BLaER1 treated with 17β-estradiol and CSF1 and Interleukin-3, amounts not matched to agents 10 nM and 100 nM (cell line): ENCODE data around the gene GJC2.
A peak's percentile ranks its signal among the peaks of the same experiment; 100 is the strongest.

Experiments
- H3K27ac ChIP-seq, 11 experiments: shearing (Covaris generic); formaldehyde crosslinking; 2 replicates each; pipeline ENCODE4 v1.8.1; 2022
- H3K27me3 ChIP-seq, 11 experiments: shearing (Covaris generic); formaldehyde crosslinking; 2 replicates each; pipeline ENCODE4 v1.8.1; 2022
- H3K36me3 ChIP-seq, 11 experiments: shearing (Covaris generic); formaldehyde crosslinking; 2 replicates each; pipeline ENCODE4 v1.8.1; 2022
- H3K4me1 ChIP-seq, 10 experiments: shearing (Covaris generic); formaldehyde crosslinking; 2 replicates each; pipeline ENCODE4 v1.8.1; 2022
- H3K4me2 ChIP-seq, 11 experiments: shearing (Covaris generic); formaldehyde crosslinking; 2 replicates each; pipeline ENCODE4 v1.8.1; 2022
- H3K4me3 ChIP-seq, 10 experiments: shearing (Covaris generic); formaldehyde crosslinking; 2 replicates each; pipeline ENCODE4 v1.8.1; 2022
- H3K9ac ChIP-seq, 11 experiments: shearing (Covaris generic); formaldehyde crosslinking; 2 replicates each; pipeline ENCODE4 v1.8.1; 2022
- H3K9me3 ChIP-seq, 11 experiments: shearing (Covaris generic); formaldehyde crosslinking; replicated peaks in 1 of 11; 2 replicates each; pipeline ENCODE4 v1.8.1; 2022
- H4K20me1 ChIP-seq, 11 experiments: shearing (Covaris generic); formaldehyde crosslinking; 2 replicates each; pipeline ENCODE4 v1.8.1; 2022
- Cebpa-rat ChIP-seq, 11 experiments: shearing (Covaris generic); IDR thresholded peaks; 2 replicates each; pipeline ENCODE4 v1.8.1; 2022

The GJC2 gene

DNA sequence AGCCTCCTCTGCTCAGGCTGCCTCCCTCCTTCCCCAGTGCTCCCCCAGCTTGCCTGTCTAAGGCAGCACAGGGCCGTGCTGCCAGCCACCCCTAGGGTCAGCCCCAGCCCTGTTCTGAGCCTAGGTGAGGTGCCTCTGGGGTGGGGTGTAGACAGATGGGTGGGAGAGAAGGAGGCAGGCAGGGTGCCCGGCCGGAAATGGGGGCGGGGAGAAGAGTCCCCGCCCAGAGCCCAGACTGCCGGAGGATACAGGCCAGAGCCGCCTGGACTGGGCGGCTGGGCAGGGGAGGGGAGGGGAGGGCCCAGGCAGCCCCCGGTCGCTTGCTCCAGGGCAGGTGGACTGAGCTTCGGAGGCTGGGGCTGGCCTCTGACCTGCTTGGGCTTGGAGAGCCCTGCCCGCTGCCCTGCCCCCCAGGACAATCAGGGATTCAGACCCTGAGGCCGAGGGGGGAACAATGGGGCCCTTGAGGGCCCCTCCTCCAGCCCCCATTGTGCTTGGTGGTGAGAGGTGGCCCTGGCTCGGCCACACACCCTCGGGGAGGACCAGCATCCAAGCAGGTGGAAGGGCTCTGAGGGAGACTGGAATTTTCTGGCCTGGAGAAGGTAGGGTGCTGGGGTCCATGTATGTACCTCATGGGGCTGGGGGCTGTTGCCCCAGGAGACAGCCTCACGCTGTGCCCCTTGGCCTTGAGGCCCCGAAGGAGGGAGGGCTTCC lies at the start of gene GJC2:
Gene GJC2 (plus strand): TSS at position 525 of the 714 bp plus-strand sequence. CDS start 7,829 bp downstream, outside the sequence.
- Histone ChIP-seq H3K27ac (peak within 1 kb of the TSS in 10 of 11 experiments; percentile 21 to 72 (median 54); a peak in 17 of 22 replicates), H3K9ac (peak within 1 kb of the TSS; percentile 32 to 70 (median 58); a peak in 21 of 22 replicates), H3K4me3 (peak within 1 kb of the TSS in 2 of 10 experiments; percentile 34 to 38; a peak in 2 of 20 replicates)

DNA sequence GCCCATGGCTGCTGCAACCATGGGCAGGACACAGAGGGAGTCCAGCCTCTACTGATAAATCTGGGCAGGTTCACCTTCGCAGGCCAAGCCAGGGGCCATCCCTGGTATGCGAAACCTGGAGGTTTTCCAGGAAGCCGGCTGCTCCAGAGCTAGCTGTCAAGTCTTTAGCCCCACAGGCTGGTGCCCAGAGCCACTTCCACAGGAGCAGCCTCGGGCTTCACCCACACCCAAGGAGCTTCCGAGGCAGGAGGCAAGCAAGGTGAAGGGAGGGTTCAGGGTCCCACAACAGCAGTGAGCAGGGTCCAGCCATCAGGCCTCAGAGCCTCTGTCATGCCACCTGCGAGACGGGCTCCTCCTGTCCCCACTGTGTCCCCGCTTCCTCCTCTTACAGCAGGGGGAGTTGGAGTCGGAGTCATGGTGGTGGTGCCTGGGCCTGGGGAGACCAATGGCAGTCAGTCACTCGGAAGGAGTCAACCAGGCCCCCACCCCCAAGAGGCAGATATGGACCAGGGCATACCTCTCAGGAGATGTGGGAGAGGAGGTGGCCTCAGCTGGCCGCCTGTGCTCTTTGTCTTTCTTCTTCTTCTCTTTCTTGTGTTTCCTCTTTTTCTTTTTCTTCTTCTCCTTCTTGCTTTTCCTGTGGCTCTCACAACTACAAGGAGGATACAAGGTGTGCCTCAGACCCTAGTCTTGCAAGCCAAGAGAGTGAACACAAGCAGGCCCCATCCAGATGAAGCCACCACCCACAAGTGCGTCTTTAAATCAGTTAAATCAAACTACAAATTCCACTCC lies 48.7 kb upstream of the GJC2 start:
- H3K9ac ChIP-seq = peak overlapping the region in 10 of 11 experiments; percentile 75 to 94 (median 86); a peak in 17 of 22 replicates
- H3K4me2 ChIP-seq = peak overlapping the region; percentile 91 to 98 (median 94)
- H3K4me3 ChIP-seq = peak overlapping the region in 8 of 10 experiments; percentile 85 to 97 (median 92); a peak in 14 of 20 replicates
- TF ChIP-seq Cebpa-rat (IDR thresholded peaks at IDR 0.05) = no peak
- no peaks in the 10 kb centered on the region for H3K9me3 ChIP-seq
- peaks cover 56 to 66% (median 58%) of the 10 kb centered on the region in 11 experiments for H3K36me3 ChIP-seq
- peaks cover 24 to 49% (median 29%) of the 10 kb centered on the region in 10 experiments for H3K4me1 ChIP-seq
- no peaks in the 10 kb centered on the region for H3K27me3 ChIP-seq
- H3K27ac ChIP-seq = no peak overlapping the region
- H4K20me1 ChIP-seq = peaks cover 60 to 66% (median 64%) of the 10 kb centered on the region in 11 experiments

More for the DNA sequence above, at the start of gene GJC2:
- Histone ChIP-seq H3K36me3 (peaks cover 29 to 63% (median 53%) of the 10 kb centered on the region in 11 experiments), H3K27me3 (no peaks in the 10 kb centered on the region), H3K9me3 (no peaks in the 10 kb centered on the region), H3K4me1 (peaks cover 54 to 86% (median 74%) of the 10 kb centered on the region in 10 experiments), H3K4me2 (peak within 1 kb of the TSS; percentile 52 to 91 (median 75)), H4K20me1 (peaks cover 52 to 97% (median 85%) of the 10 kb centered on the region in 11 experiments)
- no peak for TF ChIP-seq Cebpa-rat (IDR thresholded peaks at IDR 0.05)

DNA sequence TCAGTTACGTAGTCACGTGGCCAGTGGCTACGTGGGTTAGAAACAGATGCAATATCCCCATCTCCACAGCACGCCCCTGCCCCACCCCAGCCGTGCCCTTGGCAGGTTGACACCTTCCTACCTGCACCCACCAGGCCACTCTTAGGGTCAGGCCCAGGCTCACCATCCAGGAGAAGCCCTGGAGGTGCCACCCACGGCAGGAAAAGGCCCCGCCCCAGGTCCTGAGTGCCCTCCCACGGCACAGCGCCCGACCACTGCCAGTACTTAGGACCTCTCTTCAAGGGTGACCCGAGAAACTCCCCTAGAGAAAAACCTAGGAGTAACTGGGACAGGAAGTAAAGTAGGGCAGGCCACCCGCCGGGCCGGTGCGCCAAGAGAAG lies 48.1 kb upstream of the GJC2 start:
- Histone ChIP-seq H3K4me1 (peaks cover 24 to 49% (median 29%) of the 10 kb centered on the region in 10 experiments), H3K36me3 (peaks cover 56 to 66% (median 58%) of the 10 kb centered on the region in 11 experiments), H3K9ac (peak overlapping the region; percentile 75 to 94 (median 86)), H3K27ac (peak overlapping the region in 8 of 11 experiments; percentile 3 to 86 (median 80); a peak in 10 of 22 replicates), H3K4me3 (peak overlapping the region; percentile 85 to 97 (median 92)), H4K20me1 (peaks cover 54 to 60% (median 58%) of the 10 kb centered on the region in 11 experiments), H3K4me2 (peak overlapping the region; percentile 91 to 98 (median 94)), H3K9me3 (no peaks in the 10 kb centered on the region), H3K27me3 (no peaks in the 10 kb centered on the region)
- TF ChIP-seq Cebpa-rat (IDR thresholded peaks at IDR 0.05) = no peak

GRCh38 chr1:228101994-228102790 lies 47.5 kb upstream of the GJC2 start:
- no peaks in the 10 kb centered on the region for H3K9me3 ChIP-seq
- H3K4me1 ChIP-seq = peaks cover 24 to 49% (median 29%) of the 10 kb centered on the region in 10 experiments
- peaks cover 48 to 55% (median 53%) of the 10 kb centered on the region in 11 experiments for H4K20me1 ChIP-seq
- H3K4me3 ChIP-seq = peak overlapping the region; percentile 85 to 97 (median 92)
- peaks cover 56 to 66% (median 58%) of the 10 kb centered on the region in 11 experiments for H3K36me3 ChIP-seq
- H3K4me2 ChIP-seq = peak overlapping the region; percentile 91 to 98 (median 94)
- H3K27me3 ChIP-seq = no peaks in the 10 kb centered on the region
- TF ChIP-seq Cebpa-rat (IDR thresholded peaks at IDR 0.05) = no peak
- peak overlapping the region; percentile 75 to 94 (median 86) for H3K9ac ChIP-seq
- H3K27ac ChIP-seq = peak overlapping the region in 10 of 11 experiments; percentile 3 to 86 (median 78); a peak in 15 of 22 replicates

DNA sequence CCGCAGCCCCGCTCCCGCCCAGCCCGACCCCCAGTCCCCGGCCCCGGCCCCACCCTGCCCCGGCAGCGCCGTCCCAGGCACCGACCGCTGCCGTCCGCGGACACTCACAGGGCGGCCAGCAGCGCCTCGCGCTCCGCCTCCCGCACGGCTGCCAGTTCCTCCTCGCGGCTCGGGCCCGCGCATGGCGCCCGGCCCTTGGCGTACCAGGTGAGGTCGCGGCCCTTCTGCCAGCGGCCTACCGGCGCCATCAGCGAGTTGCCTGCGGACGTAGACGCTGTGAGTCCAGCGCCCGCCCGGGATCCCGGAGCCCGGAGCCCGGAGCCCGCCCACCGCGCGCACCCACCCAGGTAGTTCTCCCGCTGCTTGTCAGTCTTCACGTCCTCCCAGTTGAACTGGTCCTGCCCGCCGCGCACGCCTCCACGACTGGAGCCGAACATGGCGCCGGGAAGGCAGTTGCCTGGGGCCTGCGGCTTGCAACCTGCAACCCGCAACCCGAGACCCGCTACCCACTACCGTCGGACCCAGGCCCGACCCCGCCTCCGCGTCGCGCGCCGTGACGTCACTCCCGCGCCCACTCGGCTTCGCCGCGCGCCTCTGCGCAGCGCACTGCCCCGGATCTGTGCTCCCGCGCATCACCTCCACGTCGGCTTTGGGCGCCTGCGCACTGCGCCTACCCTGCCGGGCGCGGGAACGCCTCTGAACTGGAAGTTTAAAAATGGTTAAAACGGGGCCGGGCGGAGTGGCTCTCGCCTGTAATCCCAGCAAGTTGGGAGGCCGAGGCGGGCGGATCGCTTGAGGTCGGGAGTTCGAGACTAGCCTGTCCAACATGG lies 46.7 kb upstream of the GJC2 start, which contains the start of gene C1orf35:
Gene C1orf35 (minus strand): TSS at position 535 of the 830 bp plus-strand sequence. CDS start 98 bp downstream, at position 437.
- Histone ChIP-seq H3K36me3 (peaks cover 54 to 66% (median 57%) of the 10 kb centered on the region in 11 experiments), H3K4me1 (peaks cover 29 to 55% (median 36%) of the 10 kb centered on the region in 10 experiments), H3K27ac (peak within 1 kb of the TSS; percentile 32 to 86 (median 78); a peak in 21 of 22 replicates), H3K4me3 (peak within 1 kb of the TSS; percentile 85 to 97 (median 92)), H4K20me1 (peaks cover 40 to 55% (median 45%) of the 10 kb centered on the region in 11 experiments), H3K27me3 (no peaks in the 10 kb centered on the region), H3K9ac (peak within 1 kb of the TSS; percentile 75 to 94 (median 86)), H3K9me3 (no peaks in the 10 kb centered on the region), H3K4me2 (peak within 1 kb of the TSS; percentile 91 to 98 (median 94))
- no peak for TF ChIP-seq Cebpa-rat (IDR thresholded peaks at IDR 0.05)

DNA sequence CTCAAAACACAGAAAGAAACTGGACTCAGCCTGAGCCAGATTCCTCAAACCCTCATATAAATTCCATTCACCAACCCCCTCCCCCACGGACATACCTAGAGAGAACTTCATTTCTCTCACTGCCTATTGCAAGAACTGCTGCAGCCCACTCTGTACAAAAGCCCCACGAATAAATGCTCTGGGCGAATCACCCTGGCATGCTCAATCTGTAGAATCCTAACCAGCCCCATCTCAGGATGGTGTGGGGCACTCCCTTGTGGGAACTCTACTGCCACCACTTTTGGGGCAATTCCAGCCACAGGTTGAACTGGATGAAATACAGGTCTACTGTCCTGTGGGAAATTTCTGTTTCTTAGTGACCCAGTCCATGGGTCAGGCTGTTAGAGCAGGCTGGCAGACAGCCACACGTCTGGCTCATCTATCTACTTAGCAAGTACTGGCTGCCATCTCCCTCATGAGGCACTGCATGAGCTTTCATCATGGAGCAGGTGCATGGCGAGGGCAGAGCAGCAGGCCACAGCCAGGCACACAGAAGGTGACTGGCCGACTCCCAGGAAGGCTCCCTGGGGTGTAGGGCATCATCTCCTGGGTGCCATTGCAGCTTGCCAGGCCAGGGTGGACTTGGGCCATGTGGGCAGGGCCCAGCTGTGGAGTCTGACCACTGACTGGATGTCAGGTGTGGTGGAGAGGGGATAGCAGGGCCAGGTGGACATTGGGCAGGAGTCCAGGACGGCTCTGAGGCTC lies 45.0 kb upstream of the GJC2 start:
- TF ChIP-seq Cebpa-rat (IDR thresholded peaks at IDR 0.05) = no peak
- no peak overlapping the region for H3K4me3 ChIP-seq

More for the DNA sequence above, 45.0 kb upstream of the GJC2 start:
- Histone ChIP-seq H4K20me1 (peaks cover 23 to 48% (median 28%) of the 10 kb centered on the region in 11 experiments), H3K36me3 (peaks cover 37 to 50% (median 41%) of the 10 kb centered on the region in 11 experiments), H3K9me3 (no peaks in the 10 kb centered on the region), H3K27ac (no peak overlapping the region), H3K4me1 (peaks cover 37 to 54% (median 43%) of the 10 kb centered on the region in 10 experiments), H3K4me2 (peak overlapping the region in 8 of 11 experiments; percentile 92 to 98 (median 95); a peak in 12 of 22 replicates), H3K9ac (peak overlapping the region in 7 of 11 experiments; percentile 84 to 94 (median 87); a peak in 5 of 22 replicates), H3K27me3 (no peaks in the 10 kb centered on the region)
